Loucy (cell line): Measurements from ENCODE around the gene CHST11.
A peak's percentile ranks its signal among the peaks of the same experiment; 100 is the strongest.

Experiments
- H2AFZ ChIP-seq: fragments of 200-600 bp; sonication (generic); 2 replicates; pipeline ENCODE4 v1.6.0; 2016; ENCODE audit warnings: antibody characterized with exemption, mild to moderate bottlenecking, low read length, moderate library complexity
- H3F3A ChIP-seq: fragments of 200-600 bp; 2 replicates; pipeline ENCODE4 v1.6.0; 2016; ENCODE audit warnings: antibody characterized with exemption, low read depth, mild to moderate bottlenecking
- H3K27me3 ChIP-seq: fragments of 200-600 bp; sonication (generic); 2 replicates; pipeline ENCODE4 v1.6.1; 2014; ENCODE audit warnings: low read length, mild to moderate bottlenecking; ENCODE audit not compliant: insufficient read depth, poor library complexity, severe bottlenecking
- H3K36me3 ChIP-seq: fragments of 200-600 bp; sonication (generic); 2 replicates; pipeline ENCODE4 v1.6.1; 2016; ENCODE audit warnings: low read length; ENCODE audit not compliant: insufficient read depth
- H3K4me1 ChIP-seq: fragments of 200-600 bp; sonication (generic); 2 replicates; pipeline ENCODE4 v1.5.1; 2014; ENCODE audit warnings: low read length, mild to moderate bottlenecking; ENCODE audit not compliant: insufficient read depth, poor library complexity, severe bottlenecking
- H3K4me2 ChIP-seq: fragments of 200-600 bp; sonication (generic); 2 replicates; pipeline ENCODE4 v1.6.0; 2014; ENCODE audit warnings: antibody characterized with exemption, low read length, low read depth, mild to moderate bottlenecking; ENCODE audit not compliant: poor library complexity, severe bottlenecking
- H3K4me3 ChIP-seq: fragments of 200-600 bp; sonication (generic); 2 replicates; pipeline ENCODE4 v1.5.1; 2014; ENCODE audit warnings: low read length, mild to moderate bottlenecking, mixed read lengths; ENCODE audit not compliant: poor library complexity, severe bottlenecking
- H3K79me2 ChIP-seq: fragments of 200-600 bp; sonication (generic); 2 replicates; pipeline ENCODE4 v1.6.1; 2014; ENCODE audit warnings: low read length; ENCODE audit not compliant: insufficient read depth
- H3K9ac ChIP-seq: fragments of 200-600 bp; sonication (generic); 2 replicates; pipeline ENCODE4 v1.6.0; 2014; ENCODE audit warnings: mild to moderate bottlenecking, low read depth, low read length, moderate library complexity; ENCODE audit not compliant: poor library complexity, severe bottlenecking
- H3K9me2 ChIP-seq: fragments of 200-600 bp; sonication (generic); replicated peaks from 2 replicates; pipeline ENCODE4 v1.6.1; 2016; ENCODE audit warnings: low read depth, low read length, mixed read lengths
- H3K9me3 ChIP-seq: fragments of 200-600 bp; sonication (generic); 2 replicates; pipeline ENCODE4 v1.6.1; 2014; ENCODE audit warnings: mild to moderate bottlenecking, antibody characterized with exemption, low read length, low read depth; ENCODE audit not compliant: insufficient read depth
- H4K20me1 ChIP-seq: fragments of 200-600 bp; sonication (generic); 2 replicates; pipeline ENCODE4 v1.6.0; 2014; ENCODE audit warnings: antibody characterized with exemption, low read length, mild to moderate bottlenecking; ENCODE audit not compliant: insufficient read depth, poor library complexity, severe bottlenecking
- EZH2phosphoT487 ChIP-seq: fragments of 200-600 bp; IDR thresholded peaks from 2 replicates; pipeline ENCODE4 v1.6.1; 2018; ENCODE audit warnings: antibody characterized with exemption, mild to moderate bottlenecking, moderate library complexity, borderline replicate concordance
- TF ChIP-seq, protein P1 (sequence below): fragments of 200-600 bp; sonication (generic); conservative IDR thresholded peaks from 2 replicates; pipeline ENCODE4 v1.5.1; 2014; ENCODE audit warnings: mild to moderate bottlenecking, antibody characterized with exemption, low read length

Gene CHST11

DNA sequence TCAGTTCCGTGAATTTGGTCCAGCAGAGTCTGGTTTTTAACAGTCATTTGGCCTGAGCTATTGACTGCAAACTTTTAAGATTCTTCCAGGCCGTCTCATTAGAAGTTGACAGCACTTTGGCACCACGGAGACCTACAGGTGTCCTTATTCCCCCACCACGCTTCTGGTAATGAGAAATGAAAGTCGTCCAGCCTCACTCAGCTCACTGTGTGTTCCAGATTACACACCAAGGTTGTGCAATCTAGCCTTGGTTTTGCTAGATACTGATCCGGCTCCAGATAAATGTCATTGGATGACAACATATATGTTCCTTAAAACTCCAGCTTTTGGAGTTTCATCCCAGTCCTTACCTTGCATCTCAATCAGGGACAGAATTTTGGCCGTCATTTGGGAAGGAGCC is 210.4 kb downstream of the CHST11 start:
- H3F3A ChIP-seq = no peaks in the 10 kb centered on the region
- H3K79me2 ChIP-seq = peaks cover 100% of the 10 kb centered on the region
- H3K4me1 ChIP-seq = peaks cover 45% of the 10 kb centered on the region
- no peak overlapping the region for H3K9ac ChIP-seq
- H3K27me3 ChIP-seq = no peaks in the 10 kb centered on the region
- no peaks in the 10 kb centered on the region for H3K9me3 ChIP-seq
- no peaks in the 10 kb centered on the region for H3K9me2 ChIP-seq
- H4K20me1 ChIP-seq = peaks cover 100% of the 10 kb centered on the region
- no peak overlapping the region for H3K4me3 ChIP-seq
- H3K36me3 ChIP-seq = peaks cover 74% of the 10 kb centered on the region; the same call in 1 of the 2 replicates
- TF ChIP-seq, protein P1, sequence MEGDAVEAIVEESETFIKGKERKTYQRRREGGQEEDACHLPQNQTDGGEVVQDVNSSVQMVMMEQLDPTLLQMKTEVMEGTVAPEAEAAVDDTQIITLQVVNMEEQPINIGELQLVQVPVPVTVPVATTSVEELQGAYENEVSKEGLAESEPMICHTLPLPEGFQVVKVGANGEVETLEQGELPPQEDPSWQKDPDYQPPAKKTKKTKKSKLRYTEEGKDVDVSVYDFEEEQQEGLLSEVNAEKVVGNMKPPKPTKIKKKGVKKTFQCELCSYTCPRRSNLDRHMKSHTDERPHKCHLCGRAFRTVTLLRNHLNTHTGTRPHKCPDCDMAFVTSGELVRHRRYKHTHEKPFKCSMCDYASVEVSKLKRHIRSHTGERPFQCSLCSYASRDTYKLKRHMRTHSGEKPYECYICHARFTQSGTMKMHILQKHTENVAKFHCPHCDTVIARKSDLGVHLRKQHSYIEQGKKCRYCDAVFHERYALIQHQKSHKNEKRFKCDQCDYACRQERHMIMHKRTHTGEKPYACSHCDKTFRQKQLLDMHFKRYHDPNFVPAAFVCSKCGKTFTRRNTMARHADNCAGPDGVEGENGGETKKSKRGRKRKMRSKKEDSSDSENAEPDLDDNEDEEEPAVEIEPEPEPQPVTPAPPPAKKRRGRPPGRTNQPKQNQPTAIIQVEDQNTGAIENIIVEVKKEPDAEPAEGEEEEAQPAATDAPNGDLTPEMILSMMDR = no peak
- TF ChIP-seq EZH2phosphoT487 = no peak
- H3K4me2 ChIP-seq = no peak overlapping the region
- no peak overlapping the region for H2AFZ ChIP-seq

DNA sequence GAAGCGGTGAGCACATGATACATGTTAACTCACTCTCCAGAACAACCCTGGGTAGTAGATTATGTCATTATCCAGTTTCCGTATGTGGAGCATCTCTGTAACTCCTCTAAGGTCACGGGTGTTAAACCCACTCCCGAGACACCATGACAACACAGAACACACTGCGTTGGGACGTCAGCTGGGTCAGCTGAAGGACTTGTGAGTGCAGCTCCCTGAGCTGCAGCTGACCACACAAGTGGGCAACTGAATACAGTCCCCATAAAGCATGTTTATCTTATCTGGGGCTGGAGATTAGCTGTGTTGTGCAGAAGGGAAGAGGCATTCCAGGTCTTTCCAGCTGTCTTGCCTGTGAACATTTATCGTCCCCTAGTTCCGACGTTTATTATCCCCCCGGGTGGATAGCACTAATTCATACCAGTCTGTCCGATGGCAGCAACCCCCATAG is 211.5 kb downstream of the CHST11 start:
- Histone ChIP-seq H3K4me2 (no peak overlapping the region), H3K4me3 (no peak overlapping the region), H3K36me3 (peaks cover 70% of the 10 kb centered on the region; the same call in 1 of the 2 replicates), H3K27me3 (no peaks in the 10 kb centered on the region), H3F3A (no peaks in the 10 kb centered on the region), H3K9me3 (no peaks in the 10 kb centered on the region), H3K9ac (no peak overlapping the region), H3K79me2 (peaks cover 100% of the 10 kb centered on the region), H2AFZ (no peak overlapping the region), H4K20me1 (peaks cover 100% of the 10 kb centered on the region), H3K4me1 (peaks cover 48% of the 10 kb centered on the region), H3K9me2 (no peaks in the 10 kb centered on the region)
- TF ChIP-seq, protein P1 = no peak
- TF ChIP-seq EZH2phosphoT487 = no peak

DNA sequence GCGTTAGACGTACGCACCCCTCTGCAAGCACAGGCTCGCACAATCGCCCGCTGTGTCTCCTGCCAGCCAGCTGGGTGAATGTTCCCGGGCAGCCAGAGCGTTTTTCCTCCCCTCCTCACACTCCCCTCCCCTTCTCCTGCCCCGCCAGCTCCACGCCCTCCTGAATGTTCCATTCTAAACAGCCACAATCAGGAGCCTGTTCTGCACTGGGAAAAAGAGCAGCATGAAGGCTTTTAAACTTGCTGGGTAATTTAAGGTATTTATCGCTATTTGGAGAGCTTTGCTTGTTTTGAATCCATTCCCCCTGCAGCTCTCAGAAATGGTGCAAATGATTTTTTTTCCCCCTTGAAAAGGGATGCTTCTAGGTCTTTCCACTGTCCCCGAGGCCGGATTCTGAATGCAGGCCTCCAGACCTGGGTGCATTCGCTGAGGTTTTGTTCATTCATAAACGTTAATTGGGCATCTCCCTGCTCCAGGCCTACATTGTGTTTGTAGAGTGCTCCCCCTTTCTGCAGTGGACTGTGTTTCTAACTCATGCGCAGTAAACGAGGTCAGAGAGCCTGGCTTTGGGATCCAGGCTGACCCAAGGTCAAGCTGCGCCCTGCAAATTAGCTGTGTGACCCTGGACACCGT is 212.5 kb downstream of the CHST11 start:
- peaks cover 48% of the 10 kb centered on the region for H3K4me1 ChIP-seq
- peaks cover 100% of the 10 kb centered on the region for H4K20me1 ChIP-seq
- no peak overlapping the region for H3K9ac ChIP-seq

More for the DNA sequence above, 212.5 kb downstream of the CHST11 start:
- H3K4me3 ChIP-seq = no peak overlapping the region
- H2AFZ ChIP-seq = no peak overlapping the region
- H3K4me2 ChIP-seq = peak overlapping the region; percentile 46
- no peaks in the 10 kb centered on the region for H3F3A ChIP-seq
- no peaks in the 10 kb centered on the region for H3K9me2 ChIP-seq
- H3K79me2 ChIP-seq = peaks cover 100% of the 10 kb centered on the region
- H3K27me3 ChIP-seq = no peaks in the 10 kb centered on the region
- H3K36me3 ChIP-seq = peaks cover 67% of the 10 kb centered on the region; the same call in 1 of the 2 replicates
- TF ChIP-seq, protein P1 = 0 out of 2 replicates have a peak, but pooled peaks have one; percentile 24
- TF ChIP-seq EZH2phosphoT487 = no peak
- H3K9me3 ChIP-seq = no peaks in the 10 kb centered on the region
